ENCODE measurements around the gene RRP15.

DNA sequence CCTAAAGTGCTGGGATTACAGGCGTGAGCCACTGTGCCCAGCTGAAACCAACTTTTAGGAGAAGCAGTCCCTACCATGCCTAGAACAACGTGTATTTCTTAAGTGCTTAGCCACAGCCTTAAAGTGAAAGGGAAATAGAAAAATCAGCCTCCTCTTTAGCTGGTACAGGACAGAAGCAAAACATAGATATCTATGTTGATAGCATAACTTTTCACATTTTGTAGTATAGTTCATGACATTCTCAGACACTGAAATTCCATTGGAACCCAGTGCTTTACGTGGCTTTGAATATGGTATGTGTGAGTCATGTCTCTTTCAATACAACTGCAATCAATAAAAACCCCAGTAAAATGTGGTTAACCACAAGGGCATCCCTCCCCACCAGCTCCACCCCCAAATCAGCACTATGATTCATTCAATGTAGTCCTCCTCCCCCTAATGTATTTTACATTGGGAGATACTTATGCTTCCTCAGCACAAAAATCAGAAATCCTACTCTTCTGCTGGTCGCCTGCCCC lies 92.1 kb downstream of the RRP15 start:
- TF ChIP-seq EZH2 (IDR thresholded peaks at IDR 0.05; ENCODE audit: borderline replicate concordance, low read length) = no peak
- TF ChIP-seq, protein P1, sequence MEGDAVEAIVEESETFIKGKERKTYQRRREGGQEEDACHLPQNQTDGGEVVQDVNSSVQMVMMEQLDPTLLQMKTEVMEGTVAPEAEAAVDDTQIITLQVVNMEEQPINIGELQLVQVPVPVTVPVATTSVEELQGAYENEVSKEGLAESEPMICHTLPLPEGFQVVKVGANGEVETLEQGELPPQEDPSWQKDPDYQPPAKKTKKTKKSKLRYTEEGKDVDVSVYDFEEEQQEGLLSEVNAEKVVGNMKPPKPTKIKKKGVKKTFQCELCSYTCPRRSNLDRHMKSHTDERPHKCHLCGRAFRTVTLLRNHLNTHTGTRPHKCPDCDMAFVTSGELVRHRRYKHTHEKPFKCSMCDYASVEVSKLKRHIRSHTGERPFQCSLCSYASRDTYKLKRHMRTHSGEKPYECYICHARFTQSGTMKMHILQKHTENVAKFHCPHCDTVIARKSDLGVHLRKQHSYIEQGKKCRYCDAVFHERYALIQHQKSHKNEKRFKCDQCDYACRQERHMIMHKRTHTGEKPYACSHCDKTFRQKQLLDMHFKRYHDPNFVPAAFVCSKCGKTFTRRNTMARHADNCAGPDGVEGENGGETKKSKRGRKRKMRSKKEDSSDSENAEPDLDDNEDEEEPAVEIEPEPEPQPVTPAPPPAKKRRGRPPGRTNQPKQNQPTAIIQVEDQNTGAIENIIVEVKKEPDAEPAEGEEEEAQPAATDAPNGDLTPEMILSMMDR (IDR thresholded peaks at IDR 0.05; ENCODE audit: low read length) = no peak
